Retina (tissue), 1 donor: ENCODE data around the gene KDELR3.

ENCODE experiments used
- DNase-seq: peaks from one replicate; pipeline ENCODE4 v3.0.0-alpha.2; 2016

KDELR3 gene

DNA sequence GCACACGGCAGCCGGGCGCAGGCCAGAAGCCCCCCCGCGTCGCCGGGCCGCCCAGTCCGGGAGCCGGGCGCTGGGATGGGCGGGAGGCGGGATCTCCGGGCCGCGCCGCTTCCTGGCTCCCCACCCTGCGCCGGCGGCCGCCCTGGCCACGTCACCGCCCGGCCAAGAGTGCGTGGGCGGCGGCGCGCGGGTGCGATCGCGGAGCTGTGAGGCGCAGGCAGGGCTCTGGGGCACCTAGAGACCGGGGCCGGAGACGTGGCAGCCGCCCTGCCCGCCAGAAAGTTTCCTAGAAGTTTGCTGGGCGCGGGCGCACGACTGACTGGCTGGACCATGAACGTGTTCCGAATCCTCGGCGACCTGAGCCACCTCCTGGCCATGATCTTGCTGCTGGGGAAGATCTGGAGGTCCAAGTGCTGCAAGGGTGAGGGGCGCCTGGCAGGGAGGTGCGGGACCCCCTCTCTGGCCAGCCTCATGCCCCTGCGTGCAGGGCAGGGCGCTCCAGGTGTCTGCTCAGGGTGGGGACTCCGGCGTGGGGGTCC lies at the start of gene KDELR3:
KDELR3 (plus strand) TSS at position 193 of the 539 bp plus-strand sequence; CDS start at position 331, 138 bp downstream.
- peak; percentile 52 for DNase-seq

DNA sequence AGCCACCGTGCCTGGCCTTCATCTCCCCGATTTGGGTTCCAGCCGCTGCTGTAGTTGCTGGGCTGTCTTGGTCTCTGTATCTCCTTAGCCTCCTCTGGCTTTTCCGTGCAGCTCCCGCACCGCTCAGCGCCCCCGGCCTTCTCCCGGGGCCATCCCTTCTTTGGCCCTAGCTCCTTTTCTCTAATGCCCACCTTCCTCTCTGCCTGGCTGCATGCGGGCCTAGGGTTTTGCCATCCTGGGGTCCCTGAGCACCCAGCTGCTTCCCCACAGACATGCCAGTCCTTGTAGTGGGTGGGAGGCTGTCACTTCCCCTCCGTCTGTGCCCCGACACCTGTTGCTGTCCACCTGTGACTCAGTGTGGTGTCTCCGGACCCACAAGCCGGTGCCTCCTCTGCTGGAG lies 49.3 kb upstream of the KDELR3 start:
- no peak for DNase-seq

DNA sequence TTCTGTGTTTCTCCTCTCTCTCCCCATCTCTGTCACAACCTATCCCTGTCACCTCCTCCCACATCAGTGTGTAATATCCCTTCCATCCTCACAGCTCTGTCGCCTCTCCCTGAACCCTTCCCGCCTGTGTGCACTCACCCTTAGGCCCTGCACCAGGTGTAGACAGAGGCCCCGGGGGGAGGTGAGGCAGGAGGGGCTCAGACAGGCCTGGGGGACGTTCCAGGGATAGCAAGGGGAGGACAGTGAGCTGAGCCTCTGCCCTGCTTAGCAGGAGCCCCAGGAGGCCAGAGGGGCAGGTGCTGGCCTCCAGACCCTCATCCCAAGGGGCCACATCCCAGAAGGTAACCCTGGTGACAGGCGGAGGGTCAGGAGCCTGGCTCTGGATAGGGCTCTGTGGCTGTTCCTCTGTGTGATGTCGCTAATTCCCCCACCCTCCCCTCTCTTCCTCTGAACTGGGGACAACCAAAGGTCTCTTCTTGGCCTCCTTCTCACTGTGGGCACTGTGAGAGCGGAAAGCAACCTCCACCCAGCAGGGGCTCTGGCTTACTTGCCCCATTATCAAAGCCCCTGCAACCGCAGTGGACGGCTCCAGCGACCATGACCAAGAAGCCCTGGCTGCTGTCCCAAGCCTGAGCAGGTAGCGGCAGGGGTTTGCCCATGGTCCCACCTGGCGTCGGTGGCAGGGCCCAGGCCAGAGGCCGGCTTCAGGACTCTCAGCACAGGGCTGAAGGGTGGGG lies 48.6 kb upstream of the KDELR3 start:
- DNase-seq: no peak

DNA sequence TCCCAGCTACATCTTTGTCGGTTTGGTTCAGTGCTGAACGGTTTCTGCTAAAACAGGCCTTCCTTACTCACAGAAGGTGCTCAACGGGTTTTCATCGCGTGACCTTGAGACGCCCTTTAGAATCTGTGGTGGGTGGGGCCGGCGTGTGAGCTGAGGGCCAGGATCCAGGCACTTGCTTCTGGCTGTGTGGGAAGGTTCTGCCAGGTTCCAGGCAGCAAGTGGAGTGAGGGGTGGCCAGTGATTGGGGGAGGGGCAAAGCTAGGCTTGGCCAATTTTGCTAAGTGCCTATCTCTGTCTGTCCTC lies 48.1 kb upstream of the KDELR3 start:
- no peak for DNase-seq

DNA sequence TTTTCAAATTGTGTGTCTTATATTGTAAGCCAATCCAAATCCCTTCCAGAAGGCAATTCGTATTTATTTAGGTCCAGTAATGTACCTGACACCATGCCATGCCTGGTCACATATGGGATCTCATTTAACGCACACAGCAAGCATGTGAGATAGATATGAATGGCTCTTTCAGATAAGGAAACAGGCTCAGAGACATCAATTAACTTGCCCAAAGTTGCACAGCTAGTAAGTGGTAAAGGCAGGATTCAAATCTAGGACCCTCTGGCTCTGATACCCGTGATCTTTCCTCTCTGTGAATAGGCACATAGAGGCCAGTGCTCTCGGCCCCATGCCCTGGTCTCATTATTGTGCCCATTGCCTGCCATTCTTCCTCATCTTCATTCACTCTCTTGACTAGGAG lies 47.2 kb upstream of the KDELR3 start:
- no peak for DNase-seq

DNA sequence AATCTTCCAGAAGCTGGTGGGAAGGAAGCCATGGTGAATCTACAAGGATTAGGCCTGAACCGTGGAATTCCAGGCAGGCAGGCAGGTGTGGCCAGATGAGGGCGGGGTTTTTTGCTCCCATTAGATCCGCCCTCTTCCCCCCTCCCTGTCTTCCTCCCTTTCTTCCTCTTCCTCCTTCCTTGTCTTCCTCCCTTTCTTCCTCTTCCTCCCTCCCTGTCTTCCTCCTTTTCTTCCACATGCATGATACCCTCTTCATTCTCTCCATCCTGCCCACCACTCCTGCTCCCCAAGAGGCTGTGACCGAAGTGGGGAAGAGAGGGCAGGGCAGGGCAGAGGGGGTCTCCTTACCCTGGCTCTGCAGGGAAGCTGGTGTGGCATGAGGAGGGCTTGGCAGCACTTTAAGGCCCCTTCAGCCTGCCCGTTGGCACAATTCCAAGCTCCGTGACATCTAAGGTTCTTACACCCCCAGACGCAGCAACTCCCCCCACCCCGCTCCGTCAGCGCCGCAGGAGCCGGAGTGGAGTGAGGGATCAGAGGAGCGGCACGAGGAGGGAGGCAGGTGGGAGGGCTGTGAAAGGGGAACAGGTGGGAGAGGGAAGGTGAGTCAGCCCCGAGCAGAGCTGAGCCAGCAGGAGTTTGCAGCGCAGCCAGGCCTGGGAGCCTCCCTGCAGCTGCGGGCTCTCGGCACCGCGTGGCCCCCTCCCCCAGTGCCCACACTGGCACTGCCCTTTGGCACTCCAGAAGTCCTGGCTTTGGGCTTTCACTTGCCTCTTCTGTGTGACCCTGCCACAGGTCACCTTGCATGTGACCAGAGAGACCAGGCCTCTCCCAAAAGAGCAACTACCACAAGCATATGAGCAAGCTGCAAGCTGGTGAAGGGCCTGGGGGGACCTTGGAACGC lies 45.0 kb upstream of the KDELR3 start:
- no peak for DNase-seq

DNA sequence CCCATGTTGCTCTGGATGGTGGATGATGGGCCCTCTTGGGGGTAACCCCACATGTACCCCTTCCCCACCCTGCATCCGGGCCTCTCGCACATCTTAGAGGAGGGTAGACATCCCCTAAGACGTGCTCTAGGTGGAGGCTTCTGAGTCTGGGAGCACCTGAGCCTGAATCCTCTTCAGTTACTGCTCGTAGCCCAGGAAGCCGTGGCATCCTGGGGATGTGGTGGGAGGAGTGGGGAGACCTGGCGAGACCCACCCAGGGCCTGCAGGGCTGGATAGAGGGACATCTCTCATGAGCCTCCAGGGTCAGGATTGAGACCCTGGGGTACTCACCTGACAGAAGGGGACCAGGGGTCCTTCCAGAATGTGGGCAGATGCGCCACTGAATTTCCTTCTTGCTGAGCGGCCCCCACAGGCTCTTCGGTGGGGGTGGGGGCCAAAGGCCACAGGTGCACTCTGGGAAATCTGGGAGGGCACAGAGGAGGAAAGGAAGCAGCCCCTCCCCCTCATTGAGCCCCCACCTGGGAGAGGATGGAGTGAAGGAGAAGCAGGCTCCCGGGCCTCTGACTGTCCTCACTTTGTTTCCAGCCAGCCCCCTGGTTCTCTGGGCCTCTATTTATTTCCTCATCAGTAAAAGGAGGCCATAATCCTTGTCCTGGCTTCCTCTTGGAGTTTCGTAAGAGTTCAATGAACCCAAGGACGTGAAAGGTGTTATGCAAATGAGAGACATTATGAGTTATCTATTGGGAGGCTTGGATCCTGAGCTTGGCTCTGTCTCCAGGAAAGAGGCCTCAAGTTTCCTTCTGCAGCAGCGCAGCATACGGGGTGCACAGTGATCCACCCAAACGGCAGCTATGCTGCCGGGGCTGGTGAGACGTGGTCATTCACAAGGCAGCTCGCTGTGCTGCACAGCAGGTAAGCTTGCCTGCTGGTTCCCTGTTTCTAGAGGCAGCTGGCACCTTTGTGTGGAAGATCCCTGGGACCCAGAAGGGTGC lies 44.1 kb upstream of the KDELR3 start:
- DNase-seq: no peak

DNA sequence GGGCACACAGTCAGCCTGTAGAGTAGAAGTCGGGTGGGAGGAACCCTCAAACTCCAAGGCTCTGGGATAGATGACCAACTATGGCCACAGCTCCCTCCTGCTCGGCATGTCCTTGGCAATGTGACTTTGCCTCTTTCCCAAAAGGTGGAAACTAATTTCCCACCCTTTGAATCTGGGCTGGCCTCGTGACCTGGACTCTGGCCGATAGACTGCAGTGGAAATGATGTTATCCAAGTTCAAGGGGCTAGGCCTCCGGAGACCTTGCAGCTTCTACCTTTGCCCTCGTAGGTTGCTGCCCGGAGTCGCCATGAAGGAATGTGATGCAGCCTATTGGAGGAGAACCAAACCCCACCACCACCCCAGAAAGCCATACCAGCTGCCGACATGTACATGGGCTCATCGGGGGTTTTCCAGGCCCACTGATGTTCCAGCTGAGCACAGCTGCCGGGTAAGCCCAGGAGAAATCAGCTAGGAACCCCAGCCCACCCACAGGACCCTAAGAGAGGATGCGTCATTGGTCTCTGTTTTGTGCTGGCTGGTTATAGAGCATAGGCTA lies 43.3 kb upstream of the KDELR3 start:
- no peak for DNase-seq

DNA sequence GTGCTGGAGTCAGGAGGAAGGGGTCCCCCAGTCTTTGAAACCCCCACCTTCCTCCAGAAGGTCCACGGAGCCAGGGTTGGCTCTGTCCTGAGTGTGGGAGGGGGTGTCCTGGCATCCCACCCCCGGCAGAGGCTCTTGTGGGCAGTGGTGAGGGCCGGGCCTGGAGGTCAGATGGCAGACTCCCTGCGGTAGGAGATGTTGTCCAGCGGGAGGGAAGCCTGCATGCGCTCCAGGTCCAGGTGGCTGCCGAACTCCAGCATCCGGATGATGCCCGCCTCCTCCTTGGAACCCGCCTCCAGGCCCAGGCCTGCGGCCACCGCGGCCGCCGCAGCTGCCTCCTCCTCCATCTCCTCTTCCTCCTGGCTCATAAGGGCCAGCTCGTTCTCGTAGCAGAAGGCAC lies 41.3 kb upstream of the KDELR3 start:
- DNase-seq: no peak

DNA sequence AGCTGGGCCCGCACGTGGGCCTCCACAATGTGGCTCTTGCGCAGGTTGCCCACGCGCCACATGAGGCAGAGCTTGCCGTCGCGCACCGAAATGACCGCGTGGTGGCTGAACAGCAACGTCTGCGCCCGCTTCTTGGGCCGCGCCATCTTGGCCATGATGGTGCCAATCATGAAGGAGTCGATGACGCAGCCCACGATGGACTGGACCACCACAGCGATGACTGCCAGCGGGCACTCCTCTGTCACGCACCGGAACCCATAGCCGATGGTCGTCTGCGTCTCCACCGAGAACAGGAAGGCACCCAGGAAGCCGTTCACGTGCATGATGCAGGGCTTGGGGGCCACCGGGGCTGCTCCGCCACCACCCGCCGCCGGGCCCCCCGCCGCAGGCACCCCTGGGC lies 40.4 kb upstream of the KDELR3 start:
- no peak for DNase-seq

DNA sequence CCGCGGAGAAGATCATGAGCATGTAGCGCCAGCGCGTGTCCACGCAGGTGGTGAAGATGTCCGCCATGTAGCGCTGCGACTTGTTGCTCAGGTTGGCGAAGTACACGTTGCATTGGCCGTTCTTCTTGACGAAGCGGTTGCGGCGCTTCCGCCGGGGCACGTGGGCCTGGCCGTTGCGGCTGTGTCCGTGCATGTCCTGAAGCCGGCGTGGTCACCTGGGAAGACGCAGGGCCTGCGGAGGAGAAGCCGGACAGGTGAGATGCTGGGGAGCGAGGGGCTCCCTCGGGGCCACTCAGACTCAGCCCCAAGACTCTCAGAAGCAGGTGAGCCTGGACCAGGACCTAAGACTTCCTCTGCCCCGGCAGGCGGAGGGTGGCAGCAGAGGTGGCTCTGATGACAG lies 40.0 kb upstream of the KDELR3 start:
- DNase-seq: no peak

DNA sequence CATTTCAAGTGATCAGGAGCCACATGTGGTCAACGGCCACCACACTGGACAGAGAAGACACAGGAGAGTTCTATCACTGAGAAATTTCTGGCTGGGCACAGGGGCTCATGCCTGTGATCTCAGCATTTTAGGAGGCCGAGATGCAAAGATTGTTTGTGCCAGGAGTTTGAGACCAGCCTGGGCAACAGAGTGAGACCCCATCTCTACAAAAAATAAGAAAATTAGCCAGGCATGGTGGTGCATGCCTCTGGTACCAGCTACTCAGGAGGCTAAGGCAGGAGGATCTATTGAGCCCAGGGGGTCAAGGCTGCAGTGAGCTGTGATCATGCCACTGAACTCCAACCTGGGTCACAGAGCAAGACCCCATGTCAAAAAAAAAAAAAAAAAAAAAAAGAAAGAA lies 39.2 kb upstream of the KDELR3 start:
- DNase-seq: no peak

DNA sequence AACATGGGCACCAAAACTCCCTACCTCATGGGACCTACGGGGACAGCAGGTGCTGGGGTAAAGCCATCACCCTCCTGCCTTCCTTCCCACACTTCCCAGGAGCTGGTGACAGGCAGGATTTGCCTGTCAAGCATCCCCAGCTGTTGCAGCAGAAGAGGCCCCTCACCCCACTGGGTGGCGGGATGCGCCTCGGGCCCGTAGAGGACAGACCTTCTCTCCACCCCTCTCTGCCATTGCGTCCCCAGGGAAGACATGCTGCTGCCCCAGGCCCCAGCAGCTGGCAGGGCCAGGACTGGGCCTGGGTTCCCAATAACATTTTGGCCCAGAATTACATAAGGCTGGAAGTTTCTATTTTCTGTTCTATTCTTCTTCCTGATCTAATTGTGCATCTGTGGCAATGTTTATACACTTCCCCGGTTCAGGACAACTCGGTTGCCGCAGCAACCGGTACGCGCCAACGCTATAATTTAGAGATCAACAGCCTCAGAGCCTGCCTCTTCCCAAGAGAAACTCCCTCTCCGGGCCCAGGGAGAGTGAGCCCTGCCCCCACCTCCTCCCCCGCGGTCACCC lies 38.3 kb upstream of the KDELR3 start:
- DNase-seq: peak; percentile 77

DNA sequence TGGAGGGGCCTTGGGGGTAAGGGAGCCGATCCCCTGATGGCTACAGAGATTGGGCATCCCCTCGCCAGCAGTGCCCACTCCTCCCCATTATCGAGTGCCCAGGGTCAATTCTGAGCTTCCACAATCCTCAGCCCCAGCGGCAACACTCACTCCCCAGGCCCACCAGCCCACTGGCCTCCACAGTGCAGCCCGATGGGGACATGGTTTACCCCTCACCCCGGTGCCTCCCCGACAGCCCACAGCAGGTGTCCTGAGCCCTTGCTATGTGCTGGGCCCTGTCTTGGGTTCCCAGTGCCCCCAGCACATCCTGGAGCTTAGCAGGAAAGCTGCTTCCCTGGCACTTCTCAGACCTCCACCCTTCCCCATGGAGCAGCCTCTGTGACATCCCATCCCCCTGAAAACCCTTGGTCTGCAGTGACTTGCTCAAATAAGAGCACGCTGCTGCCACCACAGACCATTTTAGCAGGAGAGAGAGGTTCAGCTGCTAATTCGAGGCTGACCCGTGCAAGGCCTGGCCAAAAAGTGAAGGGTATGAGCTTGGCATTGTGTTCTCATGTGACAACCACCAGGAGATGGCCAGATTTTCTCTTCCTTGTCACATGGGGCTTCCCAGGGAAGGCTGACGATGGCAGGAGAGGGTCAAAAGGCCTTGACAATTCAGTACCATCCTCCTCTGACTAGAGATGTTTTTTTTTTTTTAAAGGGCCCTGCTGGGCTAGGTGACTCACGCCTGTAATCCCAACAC lies 36.5 kb upstream of the KDELR3 start:
- no peak for DNase-seq

DNA sequence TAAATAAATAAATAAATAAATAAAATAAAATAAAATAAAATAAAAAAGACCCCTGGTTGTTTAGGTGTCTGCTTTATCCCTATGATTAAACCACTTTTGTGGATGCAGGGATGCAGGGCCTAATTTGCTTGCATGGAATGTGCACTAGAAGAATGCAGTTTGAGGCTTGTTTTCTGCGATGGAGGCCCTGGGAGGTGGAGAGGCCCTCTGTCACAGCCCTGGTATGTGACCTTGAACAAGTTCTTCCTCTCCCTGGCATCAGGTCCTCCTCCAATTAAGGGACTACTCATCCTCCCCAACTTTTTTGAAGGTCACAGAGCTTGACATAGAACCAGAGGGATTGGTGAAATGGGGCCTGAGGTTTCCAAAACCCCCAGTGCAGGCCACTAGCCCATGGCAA lies 35.6 kb upstream of the KDELR3 start:
- DNase-seq: no peak

DNA sequence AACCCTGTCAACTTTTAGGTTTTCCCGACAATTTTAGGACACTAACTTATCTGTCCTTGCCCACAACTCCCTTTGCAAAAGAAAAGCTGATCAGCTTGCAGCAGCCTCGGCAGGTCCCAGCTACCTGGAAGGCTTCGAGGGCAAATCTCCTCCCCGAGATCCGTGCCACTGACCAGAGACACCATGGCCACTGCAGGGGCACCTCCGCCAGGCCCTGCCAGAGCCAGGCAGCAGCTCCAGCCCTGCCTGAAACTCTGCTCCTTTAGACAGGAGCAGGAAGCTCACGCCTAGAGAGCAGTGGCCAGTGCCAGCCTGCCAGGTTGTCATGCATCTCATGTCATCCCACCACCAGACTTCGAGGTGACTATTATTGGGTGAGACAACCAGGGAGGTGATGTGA lies 34.0 kb upstream of the KDELR3 start:
- DNase-seq: no peak

DNA sequence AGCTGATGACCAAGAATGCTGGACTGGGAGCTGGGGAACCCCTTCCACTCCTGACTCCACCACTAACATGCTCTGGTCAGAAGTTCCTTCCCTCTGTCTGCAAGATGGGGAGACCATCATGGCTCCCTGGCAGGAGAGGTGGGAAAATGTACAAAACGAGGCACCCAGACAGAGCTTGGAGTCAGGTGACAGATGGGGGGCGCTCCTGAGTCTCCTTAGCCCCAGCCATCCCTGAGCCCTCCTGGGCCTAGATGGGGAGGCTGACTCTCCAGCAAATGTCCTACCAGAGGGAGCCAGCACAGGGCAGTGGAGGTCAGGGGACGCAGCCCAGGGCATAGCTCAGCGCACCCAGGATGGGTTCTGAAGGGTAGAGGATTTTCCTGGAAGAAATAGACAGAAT lies 32.9 kb upstream of the KDELR3 start:
- DNase-seq: no peak

DNA sequence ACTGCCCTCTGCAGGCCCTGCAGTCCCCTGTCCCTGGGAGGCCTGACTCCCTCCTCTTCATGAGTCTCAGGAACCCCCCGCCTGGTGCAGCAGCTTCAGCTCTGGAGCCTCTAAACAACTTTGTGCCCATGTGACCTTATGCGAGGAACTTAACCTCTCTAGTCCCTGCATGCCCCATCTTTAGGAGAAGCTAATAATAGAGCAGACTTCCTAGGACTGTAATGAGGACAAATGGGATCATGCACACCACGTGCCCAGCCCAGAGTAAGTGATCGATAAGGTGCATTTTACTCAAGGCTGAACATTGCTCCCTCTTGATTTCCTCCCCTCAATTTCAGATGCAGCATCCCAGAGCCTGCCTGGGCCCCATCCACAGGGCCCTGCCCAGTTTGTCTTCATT lies 31.9 kb upstream of the KDELR3 start:
- no peak for DNase-seq

DNA sequence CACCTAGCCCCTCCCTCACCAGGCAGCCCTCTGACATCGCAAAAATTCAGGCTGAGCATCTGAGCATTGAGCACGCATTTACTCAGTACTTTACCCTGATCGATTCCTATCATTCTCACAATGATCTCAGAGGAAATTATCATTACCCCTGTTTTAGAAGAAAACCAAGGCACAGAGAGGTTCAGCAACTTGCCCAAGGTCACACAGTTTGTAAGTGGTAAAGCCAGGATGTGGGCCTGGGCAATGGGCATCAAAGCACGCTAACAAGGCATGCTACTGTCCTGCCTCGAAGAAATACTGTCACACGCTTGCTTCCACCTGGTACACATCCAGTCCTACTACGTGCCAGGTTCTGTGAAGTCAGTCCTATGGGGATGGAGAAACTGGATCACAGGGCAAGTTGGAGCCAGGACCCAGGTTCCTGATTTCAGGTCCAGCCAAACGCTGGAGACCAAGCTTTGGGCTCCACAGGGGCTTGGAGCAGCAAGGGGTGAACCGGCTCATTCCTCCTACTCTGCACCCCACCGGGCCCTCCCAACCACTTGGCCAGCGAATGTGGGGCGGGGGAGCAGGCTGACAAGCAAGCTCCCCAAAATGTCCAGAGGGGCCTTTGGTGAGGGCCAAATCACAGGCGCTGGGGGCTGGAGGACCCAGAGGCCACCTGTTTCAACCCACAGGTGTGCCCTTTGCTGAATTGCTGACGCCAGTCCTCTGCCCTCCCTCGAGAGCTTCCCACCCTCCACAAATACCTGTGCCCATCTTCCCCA lies 31.1 kb upstream of the KDELR3 start:
- no peak for DNase-seq

DNA sequence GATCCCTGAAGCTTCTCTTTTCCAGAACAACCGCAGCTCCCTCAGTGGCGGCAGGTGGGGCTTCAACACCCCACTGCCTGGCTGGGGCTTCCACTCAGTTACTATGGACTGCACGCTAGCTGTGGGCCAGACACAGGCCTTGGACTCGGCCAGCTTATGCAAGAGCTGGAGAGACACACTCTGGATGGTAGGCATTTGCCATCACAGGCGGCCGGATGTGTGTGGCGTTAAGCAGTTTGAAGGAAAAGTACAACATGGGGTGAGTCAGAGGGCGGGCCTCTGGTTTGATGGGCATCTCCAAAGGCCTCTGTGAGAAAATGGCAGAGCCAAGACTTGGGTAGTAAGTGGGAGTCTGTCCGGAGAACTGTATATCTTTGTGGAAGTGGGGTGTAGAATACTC lies 30.5 kb upstream of the KDELR3 start:
- no peak for DNase-seq
